Measurements from ENCODE around the gene ZSCAN21. TPM values are rescaled to one million over a fixed set of nuclear protein-coding genes. Genes with fewer than 3 reads are reported as not detected.

The ZSCAN21 gene
- total and polyA plus RNA-seq, 11 donors = 4.4 to 12.1 (median 7.2) TPM

GRCh38 chr7:100111914-100112313 lies 62.3 kb downstream of the ZSCAN21 start:
- H3K27me3 ChIP-seq = no peaks in the 10 kb centered on the region
- ATAC-seq (no peak), DNase-seq (no peak)
- 86 to 90% (median 88%) methylated on average over 10 to 13 of the region's 13 CpGs for WGBS, 4 donors
- H3K36me3 ChIP-seq = peaks cover 0 to 81% (median 70%) of the 10 kb centered on the region in 9 donors
- no peaks in the 10 kb centered on the region for H3K9me3 ChIP-seq
- no peaks in the 10 kb centered on the region for H3K4me1 ChIP-seq
- TF ChIP-seq POLR2A (IDR thresholded peaks at IDR 0.05) (no peak), CTCF (IDR thresholded peaks at IDR 0.05) (no peak)
- H3K27ac ChIP-seq = no peak overlapping the region
- H3K4me3 ChIP-seq = no peak overlapping the region
- intact Hi-C loops (cut with DNase I) = no loop called here

MicroRNAs within 50 kb of the gene (microRNA counts, 767-probe panel; counts per million panel counts)
- microRNA hsa-miR-106b-5p (2,469 to 2,711 counts per million in 2 donors), microRNA hsa-miR-25-3p (4,417 to 4,456 counts per million in 2 donors), microRNA hsa-miR-93-5p (4,065 to 4,196 counts per million in 2 donors)

Small RNA genes within 50 kb of the gene (microRNA-seq; reads per million reads assigned to microRNA genes)
- 361 to 1,543 (median 969) reads per million in 4 donors for gene MIR106B
- 160 to 682 (median 214) reads per million in 4 donors for gene MIR25
- gene MIR93 = 1,498 to 2,333 (median 1,834) reads per million in 4 donors

Other genes starting within 250 kb of the ZSCAN21 start
- not detected for gene CYP3A43, start 221.8 kb upstream of the ZSCAN21 start, total RNA-seq
- not detected for gene CYP3A43, start 221.8 kb upstream of the ZSCAN21 start, polyA plus RNA-seq
- not detected for gene OR2AE1, start 172.7 kb upstream of the ZSCAN21 start, total RNA-seq
- not detected for gene OR2AE1, start 172.7 kb upstream of the ZSCAN21 start, polyA plus RNA-seq
- gene TRIM4, start 130.2 kb upstream of the ZSCAN21 start, total RNA-seq = 10 to 100 TPM in 4 of 9 donors, 1 to 10 TPM in 5; 4.7 to 13.5 (median 7.3) TPM
- gene TRIM4, start 130.2 kb upstream of the ZSCAN21 start, polyA plus RNA-seq = 1 to 10 TPM; 5.1 to 6.9 TPM
- gene GJC3, start 120.2 kb upstream of the ZSCAN21 start, total RNA-seq = under 1 TPM in 1 of 9 donors, not detected in 8; 0.54 TPM
- under 1 TPM; 0.30 to 0.33 TPM for gene GJC3, start 120.2 kb upstream of the ZSCAN21 start, polyA plus RNA-seq
- 100 to 1,000 TPM in 4 of 9 donors, 10 to 100 TPM in 5; 31.8 to 214 (median 95.4) TPM for gene AZGP1, start 73.7 kb upstream of the ZSCAN21 start, total RNA-seq
- 100 to 1,000 TPM in 1 of 2 donors, 10 to 100 TPM in 1; 99.1 to 146 TPM for gene AZGP1, start 73.7 kb upstream of the ZSCAN21 start, polyA plus RNA-seq
- 10 to 100 TPM; 19.4 to 65.5 (median 40.8) TPM for gene ZKSCAN1, start 34.2 kb upstream of the ZSCAN21 start, total RNA-seq
- 1 to 10 TPM; 8.5 to 9.4 TPM for gene ZKSCAN1, start 34.2 kb upstream of the ZSCAN21 start, polyA plus RNA-seq
- 10 to 100 TPM; 11.7 to 21.2 (median 15.2) TPM for gene ZNF3, start 31.9 kb downstream of the ZSCAN21 start, total RNA-seq
- 10 to 100 TPM; 11.2 to 11.5 TPM for gene ZNF3, start 31.9 kb downstream of the ZSCAN21 start, polyA plus RNA-seq
- gene COPS6, start 39.2 kb downstream of the ZSCAN21 start, total RNA-seq = 100 to 1,000 TPM in 7 of 9 donors, 10 to 100 TPM in 2; 53.3 to 120 (median 108) TPM
- gene COPS6, start 39.2 kb downstream of the ZSCAN21 start, polyA plus RNA-seq = 100 to 1,000 TPM; 115 to 130 TPM
- 10 to 100 TPM; 12.8 to 34.4 (median 17.2) TPM for gene MCM7, start 51.6 kb downstream of the ZSCAN21 start, total RNA-seq
- gene MCM7, start 51.6 kb downstream of the ZSCAN21 start, polyA plus RNA-seq = 10 to 100 TPM; 15.2 to 31.6 TPM
- 10 to 100 TPM in 8 of 9 donors, 1 to 10 TPM in 1; 8.9 to 19.3 (median 12.3) TPM for gene AP4M1, start 51.9 kb downstream of the ZSCAN21 start, total RNA-seq
- 10 to 100 TPM; 10.9 to 17.7 TPM for gene AP4M1, start 51.9 kb downstream of the ZSCAN21 start, polyA plus RNA-seq
- gene TAF6, start 69.6 kb downstream of the ZSCAN21 start, total RNA-seq = 10 to 100 TPM; 24.9 to 80.9 (median 34.1) TPM
- 10 to 100 TPM; 28.7 to 48.1 TPM for gene TAF6, start 69.6 kb downstream of the ZSCAN21 start, polyA plus RNA-seq
- 1 to 10 TPM; 5.9 to 9.5 (median 8.3) TPM for gene CNPY4, start 69.9 kb downstream of the ZSCAN21 start, total RNA-seq
- 10 to 100 TPM in 1 of 2 donors, 1 to 10 TPM in 1; 9.1 to 10.8 TPM for gene CNPY4, start 69.9 kb downstream of the ZSCAN21 start, polyA plus RNA-seq
- 1 to 10 TPM; 1.3 to 2.7 (median 2.0) TPM for gene MBLAC1, start 77.2 kb downstream of the ZSCAN21 start, total RNA-seq
- gene MBLAC1, start 77.2 kb downstream of the ZSCAN21 start, polyA plus RNA-seq = 1 to 10 TPM; 1.4 to 3.2 TPM
- 100 to 1,000 TPM in 3 of 9 donors, 10 to 100 TPM in 6; 64.6 to 160 (median 91.7) TPM for gene LAMTOR4, start 99.1 kb downstream of the ZSCAN21 start, total RNA-seq
- 100 to 1,000 TPM; 155 to 158 TPM for gene LAMTOR4, start 99.1 kb downstream of the ZSCAN21 start, polyA plus RNA-seq
- gene TRAPPC14, start 108.9 kb downstream of the ZSCAN21 start, total RNA-seq = 10 to 100 TPM in 2 of 9 donors, 1 to 10 TPM in 7; 4.0 to 14.9 (median 7.4) TPM
- 1 to 10 TPM; 6.2 to 9.2 TPM for gene TRAPPC14, start 108.9 kb downstream of the ZSCAN21 start, polyA plus RNA-seq
- gene GAL3ST4, start 118.8 kb downstream of the ZSCAN21 start, total RNA-seq = 1 to 10 TPM in 7 of 9 donors, under 1 TPM in 2; 0.67 to 9.0 (median 1.6) TPM
- 1 to 10 TPM in 1 of 2 donors, under 1 TPM in 1; 0.80 to 1.3 TPM for gene GAL3ST4, start 118.8 kb downstream of the ZSCAN21 start, polyA plus RNA-seq
- 1 to 10 TPM in 2 of 9 donors, under 1 TPM in 5, not detected in 2; 0.27 to 1.1 (median 0.50) TPM for gene GPC2, start 127.6 kb downstream of the ZSCAN21 start, total RNA-seq
- gene GPC2, start 127.6 kb downstream of the ZSCAN21 start, polyA plus RNA-seq = under 1 TPM; 0.50 to 0.76 TPM
- gene STAG3, start 128.1 kb downstream of the ZSCAN21 start, total RNA-seq = 1 to 10 TPM in 2 of 9 donors, under 1 TPM in 6, not detected in 1; 0.09 to 1.3 (median 0.58) TPM
- gene STAG3, start 128.1 kb downstream of the ZSCAN21 start, polyA plus RNA-seq = under 1 TPM; 0.11 to 0.88 TPM
- 1 to 10 TPM in 1 of 9 donors, under 1 TPM in 2, not detected in 6; 0.63 to 2.7 (median 0.97) TPM for gene PVRIG, start 170.2 kb downstream of the ZSCAN21 start, total RNA-seq
- under 1 TPM; 0.08 to 0.11 TPM for gene PVRIG, start 170.2 kb downstream of the ZSCAN21 start, polyA plus RNA-seq

Data from heart left ventricle (tissue), 16 donors.